HG02588 (cell line): ENCODE measurements around the gene MYOM3.
"Not testable (repeated sequence)": the region's sequence is repeated elsewhere in the genome, so short reads cannot be mapped to it uniquely, and the experiment has no call there.

ENCODE experiments used
- ATAC-seq: cut with Tn5 transposase; IDR thresholded peaks from one replicate; pipeline ENCODE4 v1.9.1; 2021; ENCODE audit warnings: mild to moderate bottlenecking, moderate library complexity; ENCODE audit not compliant: unreplicated experiment

Gene MYOM3

GRCh38 chr1:24008574-24009184 is 103.3 kb downstream of the MYOM3 start:
- ATAC-seq = not testable (repeated sequence)

- ATAC-seq = no peak
Measured at GRCh38 chr1:24007079-24007478, 104.9 kb downstream of the MYOM3 start.
